Ovary (tissue), 3 donors: ENCODE results near the gene GRIK4.

ENCODE experiments used
- CTCF ChIP-seq, 3 donors: fragments of 450-650 bp in 2 of 3; fragments of 200-600 bp in 1 of 3; IDR thresholded peaks; one replicate each; pipeline versions ENCODE4 v1.5.1 to v1.8.0; 2016 to 2022; ENCODE audit warnings: antibody characterized with exemption in 3 of 3, mild to moderate bottlenecking in 1 of 3
- POLR2A ChIP-seq: fragments of 450-650 bp; IDR thresholded peaks from one replicate; pipeline ENCODE4 v1.6.1; 2017; ENCODE audit warnings: antibody characterized with exemption, mild to moderate bottlenecking, moderate library complexity
- donor health status: DM: no; HTN: no; CAD: no.

- TF ChIP-seq CTCF (IDR thresholded peaks at IDR 0.05): no peak
- no peak for TF ChIP-seq POLR2A
Observed at GRCh38 chr11:120880498-120881175, 369.1 kb downstream of the GRIK4 start.
